GM18517 (cell line): ENCODE results near the gene OBP2B.
"Not testable (repeated sequence)": the region's sequence is repeated elsewhere in the genome, so short reads cannot be mapped to it uniquely, and the experiment has no call there.

Source experiments
- ATAC-seq: cut with Tn5 transposase; IDR thresholded peaks from one replicate; pipeline ENCODE4 v1.9.1; 2021; ENCODE audit warnings: mild to moderate bottlenecking, moderate library complexity; ENCODE audit not compliant: unreplicated experiment

Gene OBP2B

DNA sequence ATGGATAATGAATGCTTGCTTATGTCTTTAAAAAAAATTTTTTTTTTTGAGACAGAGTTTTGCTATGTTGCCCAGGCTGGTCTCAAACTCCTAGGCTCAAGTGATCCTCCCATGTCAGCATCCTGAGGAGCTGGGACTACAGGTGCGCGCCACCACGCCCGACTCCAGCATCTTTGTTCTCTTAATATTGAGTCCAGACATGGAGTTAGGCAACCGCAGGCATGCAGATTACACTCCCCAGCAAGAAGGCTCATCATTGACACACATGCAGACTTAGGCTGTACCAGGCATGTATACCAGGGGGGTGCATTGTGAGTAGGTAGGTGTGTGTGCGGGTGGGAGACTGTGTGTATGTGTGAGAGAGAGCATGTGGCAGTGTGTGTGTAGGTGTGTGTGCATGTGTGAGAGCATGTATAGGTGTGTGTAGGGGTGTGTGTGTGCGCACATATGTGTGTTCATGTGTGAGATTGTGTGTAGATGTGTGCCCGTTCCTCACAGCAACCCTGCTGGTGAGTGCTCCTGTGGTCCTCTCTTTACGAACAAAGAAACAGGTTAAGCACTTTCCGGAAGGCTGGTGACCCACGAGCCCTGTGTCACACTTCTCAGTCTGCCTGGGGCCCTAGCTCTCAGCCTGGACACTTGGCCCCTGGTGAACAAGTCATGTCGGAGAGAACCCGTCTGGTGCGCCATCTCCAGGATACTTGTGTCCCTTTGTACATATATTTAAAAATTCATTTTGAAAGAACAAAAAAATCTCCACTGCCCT is 6.2 kb downstream of the OBP2B start:
- ATAC-seq, result no peak

DNA sequence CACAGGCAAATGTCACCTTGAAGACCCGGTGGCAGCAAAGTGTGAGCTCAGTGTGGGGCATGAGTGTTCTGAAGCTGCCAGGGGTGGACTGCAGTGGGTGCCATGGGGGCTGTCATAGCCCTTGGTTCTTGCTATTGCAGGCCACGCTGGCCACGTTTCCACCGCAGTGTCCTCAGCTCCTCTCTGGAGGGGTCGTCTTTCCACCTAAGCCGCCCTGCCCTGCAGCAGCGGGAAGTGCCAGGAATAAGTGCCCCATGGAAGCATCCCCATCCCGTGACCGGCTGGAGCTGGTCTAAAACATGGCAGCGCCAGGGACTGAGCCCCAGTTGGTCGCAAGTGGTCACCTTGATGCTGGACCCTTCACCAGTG is 6.9 kb downstream of the OBP2B start:
- ATAC-seq, result no peak

DNA sequence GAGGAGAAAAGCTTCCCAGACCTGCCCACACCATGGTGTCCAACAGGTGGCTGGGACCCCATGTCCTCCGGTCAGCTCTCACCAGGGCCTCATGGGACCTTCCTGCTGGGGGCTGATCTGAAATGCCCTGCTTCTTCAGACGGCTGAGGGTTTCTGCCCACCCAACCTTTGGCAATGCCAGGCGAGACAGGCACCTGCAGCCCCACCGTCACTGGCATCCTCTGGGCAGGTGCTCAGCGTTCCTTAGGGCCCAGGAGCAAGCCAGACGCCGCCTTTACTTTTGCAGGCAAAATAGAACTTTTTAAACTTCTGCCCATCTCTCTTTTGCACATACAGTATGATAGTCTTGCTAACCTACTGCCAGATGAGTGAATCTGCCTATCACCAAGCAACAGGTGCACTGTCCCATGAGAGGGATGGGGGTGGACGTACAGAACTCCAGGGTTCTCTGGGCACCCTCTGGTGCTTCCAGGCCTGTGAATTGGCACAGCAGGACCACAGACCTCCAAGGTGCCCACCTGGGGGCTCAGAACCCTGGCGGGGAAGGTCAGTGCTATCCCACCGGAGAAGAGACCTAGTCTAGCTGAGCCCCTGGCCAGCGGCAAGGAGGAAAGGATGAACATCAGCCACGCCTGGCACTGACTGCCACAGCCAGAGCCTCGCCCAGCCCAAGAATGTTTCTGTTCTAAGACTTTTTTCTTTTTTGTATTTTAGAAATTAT is 7.5 kb downstream of the OBP2B start:
- no peak for ATAC-seq

DNA sequence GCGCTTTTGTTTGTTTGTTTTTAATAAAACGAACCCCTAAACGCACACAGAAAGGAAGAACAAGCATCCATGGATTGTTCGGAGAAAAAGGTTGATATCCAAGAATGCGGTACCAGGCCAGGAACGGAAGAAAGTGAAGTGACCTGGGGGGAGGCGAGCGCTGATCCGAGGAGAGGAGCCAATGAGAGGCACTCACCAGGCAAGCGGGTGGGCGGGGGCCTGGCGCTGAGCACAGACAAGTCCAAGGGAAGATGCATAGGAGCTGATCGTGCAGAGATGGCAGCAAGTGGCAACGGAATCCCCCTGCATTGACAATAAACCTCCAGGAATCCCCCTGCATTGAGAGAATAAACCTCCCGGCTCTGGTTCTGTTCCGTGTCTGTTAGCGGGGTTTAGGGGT is 8.4 kb downstream of the OBP2B start:
- ATAC-seq, result no peak

DNA sequence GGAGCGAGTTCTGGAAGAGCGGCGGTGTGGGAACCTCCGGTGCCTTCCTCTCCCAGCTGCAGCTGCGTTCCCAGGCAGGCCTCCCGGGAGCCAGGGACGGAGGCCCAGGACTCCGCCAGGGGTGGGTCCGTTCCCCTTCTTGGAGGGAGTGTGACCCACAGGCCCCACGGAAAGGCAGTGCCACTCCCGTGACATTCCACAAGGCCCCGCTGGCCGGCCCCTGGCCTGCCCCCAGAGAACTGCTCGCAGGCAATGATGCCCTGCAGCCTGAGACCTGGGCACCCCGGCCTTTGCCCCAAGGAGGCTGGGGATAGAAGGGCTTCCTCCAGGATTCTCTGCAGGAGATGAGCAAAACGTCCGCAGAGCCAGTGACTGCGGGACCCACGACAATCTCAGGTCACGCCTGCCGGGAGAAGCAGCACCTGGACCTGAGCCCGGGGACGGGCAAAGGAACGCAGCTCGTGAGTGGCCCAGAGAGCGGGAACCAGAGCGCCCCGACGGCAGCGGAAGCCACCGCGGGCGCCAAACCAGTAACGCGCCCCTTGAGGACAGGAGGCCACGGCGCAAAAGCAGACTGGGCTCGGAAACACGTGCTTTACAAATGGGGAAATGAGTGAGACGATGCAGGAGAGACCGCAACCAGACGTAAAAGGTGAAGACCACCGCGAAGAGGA is 9.3 kb downstream of the OBP2B start:
- no peak for ATAC-seq

DNA sequence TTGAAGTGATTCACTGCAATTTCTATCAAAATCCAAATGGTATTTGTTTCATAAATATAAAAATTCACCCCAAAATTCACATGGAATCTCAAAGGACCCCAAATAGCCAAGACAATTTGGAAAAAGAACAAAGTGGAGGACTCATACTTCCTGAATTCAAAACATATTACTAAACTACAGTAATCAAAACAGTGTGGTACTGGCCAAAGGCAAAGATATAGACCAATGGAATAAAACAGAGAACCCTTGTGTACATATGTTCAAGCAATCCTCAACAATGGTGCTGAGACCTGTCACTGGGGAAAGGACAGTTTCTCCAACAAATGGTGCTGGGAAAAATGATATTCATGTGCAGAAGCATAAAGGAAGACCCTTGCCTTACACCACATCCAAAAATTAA is 14.0 kb downstream of the OBP2B start:
- no peak for ATAC-seq

DNA sequence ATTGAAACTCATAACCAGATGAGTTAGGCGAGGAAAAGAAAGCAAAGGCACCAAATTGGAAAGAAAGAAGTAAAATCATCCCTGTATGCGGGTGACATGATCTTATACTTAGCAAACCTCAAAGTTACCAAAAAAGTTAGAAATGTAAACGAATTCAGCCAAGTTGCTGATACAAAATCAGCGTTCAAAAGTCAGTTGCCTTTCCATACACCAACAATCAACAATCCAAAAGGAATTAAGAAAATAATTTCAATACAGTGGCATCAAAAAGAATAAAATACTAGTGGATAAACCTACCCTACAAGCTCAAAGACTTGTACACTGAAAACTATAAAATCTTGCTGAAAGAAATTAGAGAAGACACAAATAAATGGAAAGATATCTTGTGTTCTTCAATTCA is 14.5 kb downstream of the OBP2B start:
- ATAC-seq, result no peak

DNA sequence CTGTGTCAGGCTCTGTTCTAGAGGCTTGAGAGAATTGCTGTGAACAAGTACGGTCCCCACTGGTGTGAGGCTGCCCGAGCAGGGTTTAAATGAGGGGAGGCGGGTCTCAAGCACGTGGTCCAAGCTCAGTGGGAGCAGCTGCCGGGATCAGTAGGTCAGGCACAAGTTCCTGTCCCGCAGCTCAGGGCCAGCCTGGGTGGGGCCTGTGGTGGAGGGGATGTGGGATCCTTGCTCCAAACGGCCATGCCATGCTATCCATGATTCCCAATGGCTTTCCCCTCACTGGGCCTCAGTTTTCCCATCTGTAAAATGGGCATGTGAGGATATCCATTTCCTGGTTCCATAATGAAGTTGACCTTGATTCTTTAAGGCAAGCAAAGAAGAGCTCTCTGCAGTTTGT is 17.1 kb downstream of the OBP2B start:
- ATAC-seq, result no peak

DNA sequence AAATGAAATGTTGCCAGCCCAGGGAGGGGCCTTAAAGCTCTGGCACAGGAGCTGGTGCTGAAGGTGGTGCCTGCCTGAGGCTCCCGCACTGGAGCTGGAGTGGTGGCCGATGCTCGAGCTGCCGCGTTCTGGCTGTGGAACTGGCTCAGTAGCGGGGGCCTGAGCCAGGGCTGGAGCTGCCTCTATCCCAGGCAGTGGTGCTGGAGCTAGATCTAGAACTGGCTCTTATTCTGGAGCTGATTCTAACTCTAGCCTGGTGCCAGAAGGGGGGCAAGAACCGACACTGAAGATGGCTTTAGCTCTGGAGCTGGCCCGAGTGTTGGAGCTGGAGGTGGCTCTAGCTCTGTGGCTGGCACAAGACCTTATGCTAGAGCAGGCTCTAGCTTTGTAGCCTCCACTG is 19.2 kb downstream of the OBP2B start:
- no peak for ATAC-seq

DNA sequence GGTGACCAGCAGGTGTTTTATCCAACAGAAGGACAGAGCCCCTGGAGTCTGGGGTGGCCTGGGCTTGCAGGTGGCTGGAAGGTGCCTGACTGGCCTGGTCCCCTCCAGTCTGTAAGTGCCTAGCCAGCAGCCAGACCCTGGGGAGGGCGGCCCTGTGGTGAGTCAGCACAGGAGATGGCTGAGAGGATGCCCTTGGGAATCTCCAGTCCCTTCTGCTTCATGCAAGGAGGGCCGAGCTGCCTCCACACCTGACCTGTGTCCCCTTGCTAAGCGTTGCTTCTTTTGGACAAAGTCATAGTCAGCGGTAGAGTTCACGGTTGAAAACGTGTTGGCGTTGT is 20.2 kb downstream of the OBP2B start:
- no peak for ATAC-seq

DNA sequence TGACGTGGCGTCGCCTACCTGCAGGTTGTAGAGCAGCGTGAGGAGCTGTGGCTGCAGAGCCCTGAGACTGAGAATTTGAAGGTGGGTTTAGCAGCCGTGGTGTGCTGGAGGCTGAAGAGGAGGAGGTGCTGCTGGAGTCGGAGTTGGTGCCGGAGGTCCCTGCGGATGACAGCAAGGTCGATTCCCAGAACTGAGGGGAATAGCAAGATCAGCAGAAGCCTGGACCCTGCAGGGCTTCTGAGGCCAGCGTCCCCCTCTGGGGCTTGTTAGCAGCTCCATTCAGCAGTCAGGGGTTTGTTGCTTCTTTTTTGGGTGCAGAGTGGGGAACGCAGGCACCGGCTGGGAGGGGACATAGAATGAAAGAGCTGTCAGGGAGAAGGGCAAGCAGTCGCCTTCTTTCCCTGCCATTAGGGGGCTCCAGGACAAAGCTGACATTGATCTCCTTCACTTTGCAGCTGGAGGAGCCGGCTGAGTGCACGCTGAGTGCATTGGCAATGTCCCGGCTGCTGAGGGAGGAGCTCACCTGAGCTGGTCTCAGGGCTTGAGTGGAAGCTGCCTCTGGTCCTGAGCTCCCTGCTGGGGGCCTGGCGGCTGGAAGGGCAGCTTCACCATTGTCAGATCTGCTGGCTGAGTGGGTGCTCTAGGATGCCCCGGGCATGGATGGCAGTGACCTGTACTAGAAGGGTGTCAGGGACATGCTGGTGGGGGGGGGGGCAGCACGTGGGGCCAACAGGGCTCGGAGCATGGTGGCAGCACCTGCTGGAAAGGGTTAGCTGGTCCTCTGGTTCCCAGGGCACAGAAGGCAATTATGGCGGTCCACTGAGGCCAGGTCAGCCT is 20.8 kb downstream of the OBP2B start:
- ATAC-seq, result no peak

DNA sequence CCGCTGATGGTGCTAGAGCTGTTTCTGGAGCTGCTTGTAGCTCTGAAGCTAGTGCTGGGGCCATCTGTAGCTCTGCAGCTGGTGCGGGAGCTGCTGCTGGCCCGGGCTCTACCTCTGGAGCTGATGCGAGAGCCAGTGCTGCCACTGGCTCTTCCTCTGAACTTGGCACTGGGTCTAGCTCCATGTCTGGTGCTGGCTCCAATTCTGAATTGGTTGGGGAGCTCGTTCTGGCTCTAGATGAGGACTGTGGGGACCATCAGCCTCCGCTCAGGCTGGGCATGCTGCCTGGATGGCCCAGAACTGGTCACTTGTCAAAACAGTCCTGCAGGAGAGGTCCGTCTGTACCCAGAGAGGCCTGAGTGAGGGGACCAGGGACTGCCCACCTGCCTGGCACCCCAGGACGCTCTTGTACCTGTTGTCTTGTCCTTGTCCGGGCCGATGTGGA is 21.5 kb downstream of the OBP2B start:
- no peak for ATAC-seq

DNA sequence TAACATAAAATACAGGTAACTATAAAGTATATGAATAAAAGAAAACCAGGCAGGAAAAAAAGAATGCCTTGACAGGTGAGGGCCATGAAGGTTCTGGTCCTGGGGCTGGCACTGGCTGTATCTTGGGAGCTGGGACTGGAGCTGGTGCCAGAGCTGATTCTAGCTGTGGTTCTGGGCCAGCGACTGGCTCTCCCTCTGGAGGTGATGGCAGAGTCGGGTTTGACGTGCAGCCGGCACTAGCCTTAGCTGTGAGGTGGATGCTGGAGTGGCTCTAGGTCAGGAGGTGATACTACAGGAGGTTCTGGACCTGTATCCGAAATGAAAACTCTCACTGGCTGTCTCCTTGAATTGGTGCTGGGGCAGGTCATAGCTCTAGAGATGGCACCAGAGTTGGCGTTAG is 22.3 kb downstream of the OBP2B start:
- ATAC-seq, result no peak

DNA sequence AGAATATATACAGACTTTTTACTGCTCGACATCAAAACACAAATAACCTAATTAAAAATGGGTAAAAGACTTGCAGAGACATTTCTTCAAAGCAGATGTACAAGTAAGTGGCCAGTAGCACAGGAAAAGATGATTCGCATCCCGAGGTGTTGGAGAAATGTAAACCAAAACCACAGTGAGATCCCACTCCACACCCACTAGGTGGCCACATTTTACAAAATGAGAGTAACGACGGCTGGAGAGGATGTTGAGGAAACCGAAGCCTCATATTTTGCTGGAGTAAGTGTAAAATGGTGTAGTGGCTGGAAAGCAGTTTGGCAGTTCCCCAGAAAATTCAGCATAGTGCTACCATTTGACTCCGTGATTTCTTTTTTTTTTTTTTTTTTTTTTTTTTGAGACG is 24.1 kb downstream of the OBP2B start:
- no peak for ATAC-seq

DNA sequence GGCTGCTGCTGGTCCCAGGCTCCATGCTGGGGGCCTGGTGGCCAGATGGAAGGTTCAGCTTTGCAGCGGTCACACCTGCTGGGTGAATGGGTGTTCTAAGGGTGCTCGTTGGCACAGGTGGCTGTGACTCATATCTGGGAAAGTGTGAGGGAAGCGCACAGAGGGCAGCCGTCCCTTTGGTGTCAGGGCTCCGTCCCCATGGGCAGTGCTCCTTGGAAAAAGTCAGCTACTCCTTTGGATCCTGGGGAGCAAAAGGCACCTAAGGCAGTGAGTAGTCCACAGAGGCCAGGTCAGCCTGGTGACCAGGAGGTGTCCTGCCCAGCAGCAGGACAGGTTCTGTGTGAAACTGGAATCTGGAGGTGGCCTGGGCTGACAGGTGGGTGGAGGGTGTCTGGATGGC is 26.9 kb downstream of the OBP2B start:
- ATAC-seq, result no peak

DNA sequence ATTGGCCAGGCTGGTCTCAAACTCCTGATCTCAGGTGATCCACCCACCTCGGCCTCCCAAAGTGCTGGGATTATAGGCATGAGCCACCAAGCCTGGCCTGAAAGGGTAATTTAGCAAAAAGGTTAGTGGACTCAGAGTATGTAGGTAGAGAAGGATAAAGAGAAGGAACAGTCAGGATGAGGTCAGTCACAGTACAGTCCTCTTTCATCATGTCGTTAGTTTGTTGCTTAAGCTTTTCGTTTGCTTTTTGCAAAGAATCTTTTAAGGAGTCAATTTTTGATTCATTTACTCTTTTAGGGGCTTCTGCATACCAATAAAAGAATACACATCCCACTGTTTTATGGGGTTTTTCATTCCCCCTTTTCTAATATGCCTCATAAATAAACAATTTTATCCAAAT is 27.5 kb downstream of the OBP2B start:
- no peak for ATAC-seq

DNA sequence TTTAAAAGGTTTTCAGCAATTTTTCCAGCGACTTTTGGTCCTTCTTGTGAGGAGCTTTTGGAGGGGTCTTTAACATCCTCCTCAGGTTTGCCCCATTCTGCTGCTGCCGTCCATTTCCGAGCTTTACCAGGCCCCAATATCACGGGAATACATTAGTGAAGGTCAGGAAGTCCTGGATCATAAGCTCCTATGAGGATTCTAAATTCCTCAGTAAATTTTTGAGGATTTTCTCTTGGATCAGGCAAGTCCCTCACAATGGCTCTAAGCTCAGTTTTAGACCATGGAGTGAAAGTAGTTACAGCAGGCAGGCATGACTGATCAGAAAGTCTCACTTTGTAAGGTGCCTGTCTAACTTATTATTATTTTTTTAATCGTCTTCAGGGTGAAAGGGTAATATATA is 28.1 kb downstream of the OBP2B start:
- no peak for ATAC-seq

DNA sequence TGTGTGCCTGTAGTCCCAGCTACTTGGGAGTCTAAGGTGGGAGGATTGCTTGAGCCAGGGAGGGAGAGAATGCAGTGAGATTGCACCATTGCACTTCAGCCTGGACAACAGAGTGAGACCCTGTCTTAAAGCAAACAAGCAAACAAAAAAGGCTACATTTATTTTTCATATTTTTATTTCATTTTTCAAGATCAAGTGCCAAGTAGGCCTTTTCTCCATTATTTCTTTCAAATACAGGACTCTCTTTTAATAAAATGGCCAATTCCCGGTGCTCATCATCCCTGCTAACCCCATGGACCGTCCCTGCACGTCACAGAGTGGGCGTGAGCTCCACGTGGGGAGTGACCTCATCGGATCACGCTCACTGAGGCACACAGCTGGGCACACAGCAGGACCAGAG is 36.0 kb downstream of the OBP2B start:
- no peak for ATAC-seq

DNA sequence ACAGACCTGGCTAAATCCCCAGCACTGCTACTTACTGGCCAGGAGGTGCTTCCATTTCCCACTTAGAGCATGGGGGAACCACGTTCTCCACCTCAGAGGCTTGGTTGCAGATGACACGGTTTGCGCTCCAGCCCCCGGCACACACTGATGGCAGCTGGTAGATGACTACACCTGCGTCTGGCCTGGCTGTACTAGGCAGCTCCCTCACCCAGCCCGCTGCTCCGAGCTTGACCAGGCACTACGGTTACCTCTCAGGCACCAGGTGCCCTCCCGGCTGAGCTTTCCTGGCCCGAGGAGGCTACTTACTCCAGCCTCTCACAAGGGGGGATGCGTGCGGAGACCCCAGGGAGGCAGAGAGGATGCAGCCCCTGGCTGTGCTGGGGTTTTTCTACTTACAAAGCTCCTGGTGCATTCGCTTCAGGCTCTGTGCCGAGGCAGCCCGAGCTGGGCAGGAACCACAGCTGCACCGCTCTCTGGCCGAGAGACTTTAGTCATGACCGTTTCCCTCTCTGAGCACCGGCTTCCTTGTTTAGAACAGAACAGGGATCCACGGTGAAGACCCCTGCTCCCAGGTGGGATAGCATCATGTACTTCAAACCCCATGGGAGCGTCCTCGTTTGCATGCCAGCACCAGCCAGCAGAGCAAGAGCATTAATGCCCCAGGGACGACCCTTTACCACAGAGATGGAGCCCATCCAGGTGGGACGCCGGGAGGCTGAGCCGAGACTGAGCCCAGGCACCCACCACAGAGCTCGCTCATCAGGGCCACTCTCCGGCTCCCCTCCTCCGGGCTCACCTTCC is 37.7 kb downstream of the OBP2B start:
- no peak for ATAC-seq

DNA sequence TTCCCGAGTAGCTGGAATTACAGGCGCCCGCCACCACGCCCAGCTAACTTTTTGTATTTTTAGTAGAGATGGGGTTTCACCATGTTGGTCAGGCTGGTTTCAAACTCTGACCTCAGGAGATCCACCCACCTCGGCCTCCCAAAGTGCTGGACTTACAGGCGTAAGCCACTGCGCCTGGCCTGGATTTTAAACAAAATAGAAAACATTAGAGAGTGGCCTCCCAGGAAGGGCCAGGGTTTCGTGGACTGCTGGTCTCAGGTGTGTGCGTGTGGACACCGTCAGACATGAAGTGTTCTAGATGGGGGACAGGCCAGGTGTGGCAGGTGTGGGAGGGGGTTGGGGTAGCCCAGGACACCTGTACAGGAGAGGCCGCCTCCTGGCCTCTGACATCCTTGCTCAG is 38.3 kb downstream of the OBP2B start:
- ATAC-seq, result no peak

DNA sequence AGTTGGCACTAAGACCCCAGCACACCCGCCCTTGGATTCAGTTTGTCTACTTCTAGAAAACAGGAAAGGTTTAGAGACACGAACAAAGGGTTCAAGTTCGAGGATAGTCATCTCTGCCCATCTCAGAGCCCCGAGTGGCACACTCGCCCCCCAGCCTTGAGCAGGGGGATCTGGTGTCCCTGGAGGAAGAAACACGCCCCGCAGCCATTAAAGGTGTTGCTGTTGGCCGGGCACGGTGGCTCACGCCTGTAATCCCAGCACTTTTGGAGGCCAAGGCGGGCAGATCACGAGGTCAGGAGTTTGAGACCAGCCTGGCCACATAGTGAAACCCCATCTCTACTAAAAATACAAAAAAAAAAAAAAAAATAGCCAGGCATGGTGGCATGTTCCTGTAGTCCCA is 39.4 kb downstream of the OBP2B start:
- ATAC-seq, result not testable (repeated sequence)
